Measurements from ENCODE around the gene CMSS1.
A peak's percentile ranks its signal among the peaks of the same experiment; 100 is the strongest.
"Not testable (repeated sequence)": the region's sequence is repeated elsewhere in the genome, so short reads cannot be mapped to it uniquely, and the experiment has no call there.

CMSS1 gene

DNA sequence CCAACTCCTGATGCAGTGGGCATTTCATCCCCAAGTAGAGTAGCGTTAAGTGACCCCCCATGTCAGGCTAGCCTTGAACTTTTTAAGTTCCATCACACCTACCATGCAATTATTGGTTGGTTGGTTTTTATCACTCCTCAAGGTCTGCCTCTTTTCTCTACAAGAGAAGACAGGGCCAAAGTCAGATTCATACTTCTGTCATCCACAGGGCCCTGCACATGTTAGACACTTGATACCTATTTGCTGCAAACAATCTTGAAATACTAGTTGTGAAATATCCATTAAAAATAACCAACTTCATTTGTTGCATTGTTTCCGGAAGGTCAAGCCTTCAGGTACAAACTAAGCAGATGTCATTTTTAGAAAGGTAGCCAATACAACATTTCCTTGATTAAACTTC is 1.2 kb downstream of the CMSS1 start:
- DNase-seq = no peak

DNA sequence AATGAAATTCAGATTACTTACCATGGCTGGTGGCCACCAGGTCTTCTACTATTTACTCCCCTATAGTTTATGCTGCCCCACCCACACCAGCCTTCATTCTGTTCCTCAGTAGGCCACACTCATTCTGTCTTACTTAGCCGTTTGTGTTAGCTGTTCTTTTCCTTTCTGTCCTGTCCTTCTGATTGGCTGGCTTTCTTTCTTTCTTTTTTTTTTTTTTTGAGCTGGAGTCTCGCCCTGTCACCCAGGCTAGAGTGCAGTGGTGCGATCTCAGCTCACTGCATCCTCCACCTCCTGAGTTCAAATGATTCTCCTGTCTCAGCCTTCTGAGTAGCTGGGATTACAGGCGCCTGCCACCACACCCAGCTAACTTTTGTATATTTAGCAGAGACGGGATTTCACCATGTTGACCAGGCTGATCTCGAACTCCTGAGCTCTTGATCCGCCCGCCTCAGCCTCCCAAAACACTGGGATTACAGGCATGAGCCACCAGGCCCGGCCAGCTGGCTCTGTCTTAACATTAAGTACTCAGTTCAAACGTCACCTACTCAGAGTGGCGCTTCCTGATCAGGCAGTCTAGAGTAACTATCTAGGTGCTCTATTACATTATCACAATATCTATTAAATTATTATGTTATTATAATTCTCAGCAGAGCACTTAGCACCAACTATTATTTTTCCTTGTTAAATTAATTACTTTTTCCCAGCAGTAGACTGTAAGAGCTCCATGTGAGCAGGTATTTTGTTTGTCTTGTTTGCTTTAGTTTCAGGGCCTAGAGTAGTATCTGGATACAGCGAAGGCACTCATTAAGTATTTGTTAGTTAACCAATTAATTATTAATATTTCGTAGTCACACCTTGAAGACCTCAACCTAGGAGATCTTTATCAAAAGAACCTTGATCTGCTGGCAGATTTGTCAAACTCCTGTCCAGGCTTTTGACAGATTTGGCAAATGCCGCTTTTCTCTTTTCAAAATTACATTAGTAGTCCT is 6.4 kb downstream of the CMSS1 start:
- DNase-seq = no peak

DNA sequence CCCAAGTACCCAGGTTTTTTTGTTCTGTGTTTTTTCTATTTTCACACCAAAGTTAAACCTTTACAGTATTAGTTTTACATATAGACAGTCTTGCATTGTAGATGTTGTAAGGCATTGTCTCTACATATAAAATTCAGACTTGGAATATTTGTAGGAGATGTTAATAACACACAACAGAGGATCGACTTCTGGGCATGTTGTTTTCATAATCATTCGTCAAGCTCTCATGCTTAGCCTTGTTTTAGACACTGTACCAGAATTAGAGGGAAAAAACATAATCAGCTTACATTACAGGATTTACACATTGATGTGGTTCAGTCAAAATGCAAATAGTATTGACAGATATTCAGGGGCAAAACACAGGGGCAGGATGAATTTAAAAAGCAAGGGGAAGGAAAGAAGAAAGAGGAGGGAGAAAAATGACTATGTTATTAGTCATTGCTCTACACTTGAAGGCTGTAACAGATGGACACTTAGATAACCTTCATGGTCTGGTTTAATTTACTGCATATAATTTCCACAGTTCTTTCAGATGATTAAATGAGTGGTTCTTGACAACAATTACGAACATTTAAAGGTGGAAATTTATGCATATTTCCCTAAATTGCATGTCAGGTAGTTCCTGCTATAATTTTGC is 7.5 kb downstream of the CMSS1 start:
- peak; percentile 62 for DNase-seq

DNA sequence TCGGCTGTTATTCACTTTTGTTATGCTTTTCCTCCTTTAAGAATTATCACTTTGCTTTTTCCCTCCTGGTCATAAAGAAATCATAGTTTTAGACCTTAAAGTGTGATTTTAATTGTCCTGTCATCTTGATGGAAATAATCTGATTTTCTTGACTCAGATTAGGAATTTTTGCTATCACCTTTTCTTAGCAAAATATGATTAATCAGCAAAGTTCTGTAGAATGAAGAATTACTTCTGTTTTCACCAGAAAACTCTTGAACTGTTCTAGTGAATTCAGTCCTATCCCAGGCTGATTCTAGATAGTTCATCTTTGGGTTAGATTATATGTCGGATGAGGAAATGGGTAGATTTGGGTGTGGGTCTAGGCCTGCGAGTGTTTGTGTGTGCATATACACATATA is 12.2 kb downstream of the CMSS1 start:
- DNase-seq = no peak

DNA sequence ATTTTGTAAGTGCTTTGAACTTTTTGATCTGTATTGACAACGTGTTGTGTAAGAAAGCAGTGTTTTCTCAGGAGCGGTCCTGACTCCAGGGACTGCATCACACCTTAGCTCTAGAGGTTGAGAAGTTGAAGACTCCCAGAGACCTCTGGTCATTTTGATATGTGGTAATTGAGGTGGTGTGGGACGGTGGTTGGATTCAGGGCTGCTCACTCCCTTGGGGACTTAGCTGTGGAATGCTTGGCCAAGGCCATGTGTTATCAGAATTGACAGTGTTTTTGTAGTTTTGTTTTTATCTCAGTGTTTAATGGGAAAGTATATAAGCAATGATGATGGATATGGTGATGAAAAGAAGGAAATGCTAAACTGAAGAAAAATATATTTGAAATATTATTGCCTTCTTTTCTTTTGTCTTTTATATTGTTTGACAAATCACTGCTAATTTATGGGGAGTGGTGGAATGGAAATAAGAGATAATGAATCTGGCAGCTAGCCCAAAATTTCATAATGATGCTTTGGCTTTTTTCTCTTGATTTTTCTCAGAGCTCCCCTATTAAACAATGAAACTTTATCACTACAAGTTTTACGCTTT is 16.0 kb downstream of the CMSS1 start:
- DNase-seq = no peak

DNA sequence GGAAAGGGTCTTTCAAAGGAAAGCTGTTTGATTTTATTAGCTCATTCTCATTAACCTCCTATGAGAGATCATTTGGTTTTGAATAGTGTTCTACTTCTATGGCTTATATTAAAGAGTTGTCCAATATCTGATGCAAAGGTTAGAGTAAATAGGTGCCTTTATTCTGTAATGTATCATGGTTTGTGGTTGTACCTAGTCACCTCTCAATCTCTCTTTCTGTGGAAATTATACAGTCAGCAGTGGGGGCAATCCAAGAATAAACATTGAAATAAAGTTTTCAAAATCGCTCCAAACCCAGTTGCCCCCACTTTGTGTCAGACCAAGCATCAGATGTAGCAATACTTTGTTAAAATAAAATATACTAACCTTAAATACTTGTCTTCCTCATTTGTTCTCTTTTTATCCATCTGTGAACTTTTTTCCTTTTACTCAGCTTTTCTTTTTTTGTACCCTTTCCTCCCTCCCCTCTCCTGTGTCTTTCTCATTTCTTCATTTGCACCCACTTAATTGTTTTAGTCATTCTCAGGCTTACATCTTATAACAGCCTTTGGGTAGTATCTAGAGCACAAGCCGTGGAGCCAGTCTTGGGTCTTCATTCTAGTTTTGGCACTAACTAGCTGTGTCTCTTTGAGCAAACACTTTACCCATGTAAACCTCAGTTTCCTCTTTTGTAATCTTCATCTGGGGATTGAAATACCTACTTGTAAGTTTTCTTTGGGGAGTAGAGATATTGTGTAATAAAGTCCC is 16.7 kb downstream of the CMSS1 start:
- DNase-seq = no peak

DNA sequence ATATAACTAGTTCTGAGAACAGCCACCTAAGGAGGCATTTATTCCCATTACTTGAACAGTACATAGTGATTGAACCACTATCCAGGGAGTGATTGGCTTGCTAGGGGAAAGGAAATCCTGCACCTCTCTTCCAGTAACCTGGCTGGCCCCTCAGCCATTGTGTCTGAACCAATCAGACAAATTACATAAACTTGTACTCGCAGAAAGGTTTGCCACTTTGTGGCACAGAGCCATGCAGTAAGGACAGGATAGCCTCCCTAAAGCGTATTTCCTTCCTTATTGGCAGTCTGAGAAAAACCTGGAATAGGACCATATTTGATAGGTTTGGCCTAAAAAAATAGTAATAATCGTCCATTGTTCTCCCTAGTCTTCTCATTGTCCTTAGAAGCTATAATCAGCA is 19.0 kb downstream of the CMSS1 start:
- no peak for DNase-seq

DNA sequence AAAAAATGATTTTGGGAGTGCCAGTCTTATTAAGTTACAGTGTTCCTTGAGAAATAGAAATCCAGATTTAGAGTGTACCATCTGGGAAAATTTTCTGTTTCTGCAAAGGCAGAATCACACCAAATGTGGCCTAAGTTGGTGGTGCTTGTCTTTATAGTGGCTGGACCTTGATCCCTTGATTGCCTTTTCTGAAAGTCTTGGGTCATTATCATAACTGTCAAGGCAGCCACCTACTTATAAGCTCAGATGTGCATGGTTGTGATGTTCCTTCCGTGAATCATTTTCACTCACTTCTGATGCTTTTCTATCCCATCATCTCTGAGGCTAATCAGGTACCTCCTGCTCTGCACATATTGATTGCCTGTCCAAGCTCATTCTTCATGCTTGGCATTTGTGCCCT is 20.1 kb downstream of the CMSS1 start:
- no peak for DNase-seq

DNA sequence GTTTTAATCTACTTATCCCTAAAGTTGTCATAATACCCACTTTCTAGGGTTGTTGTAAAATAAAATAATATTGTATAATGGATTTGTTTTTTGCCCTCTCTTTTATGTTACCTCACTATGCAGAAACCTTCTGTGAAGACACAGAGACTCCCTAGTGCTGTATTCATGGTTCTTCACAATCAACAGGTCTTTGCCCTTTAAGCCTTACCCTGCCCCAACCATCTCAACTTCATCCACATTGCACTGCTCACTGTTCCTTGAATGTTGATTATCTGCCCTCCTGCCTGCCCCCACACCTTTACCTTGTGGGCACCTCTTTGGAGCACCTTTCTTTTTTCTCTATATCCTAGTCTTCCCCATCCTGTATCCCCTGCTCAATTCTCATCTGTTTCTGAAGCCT is 21.1 kb downstream of the CMSS1 start:
- DNase-seq = no peak

DNA sequence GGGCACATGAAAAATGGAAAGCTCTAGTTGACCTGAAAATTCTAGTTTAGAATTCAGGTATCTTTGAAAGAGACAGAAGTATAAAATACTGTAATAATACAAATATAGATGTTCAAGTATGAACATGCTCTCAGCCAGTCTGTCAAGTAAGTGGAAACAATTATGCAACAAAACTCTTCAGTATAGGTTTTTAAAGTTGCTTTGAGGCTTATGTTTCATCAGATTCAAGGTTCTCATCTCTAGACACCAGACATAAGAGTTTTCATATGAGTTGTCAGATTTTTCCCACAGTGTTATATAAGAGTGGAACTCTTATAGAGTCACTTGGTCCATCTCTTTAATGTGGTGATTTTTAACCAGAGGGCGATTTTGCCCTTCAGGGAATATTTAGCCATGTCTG is 22.0 kb downstream of the CMSS1 start:
- DNase-seq = no peak

DNA sequence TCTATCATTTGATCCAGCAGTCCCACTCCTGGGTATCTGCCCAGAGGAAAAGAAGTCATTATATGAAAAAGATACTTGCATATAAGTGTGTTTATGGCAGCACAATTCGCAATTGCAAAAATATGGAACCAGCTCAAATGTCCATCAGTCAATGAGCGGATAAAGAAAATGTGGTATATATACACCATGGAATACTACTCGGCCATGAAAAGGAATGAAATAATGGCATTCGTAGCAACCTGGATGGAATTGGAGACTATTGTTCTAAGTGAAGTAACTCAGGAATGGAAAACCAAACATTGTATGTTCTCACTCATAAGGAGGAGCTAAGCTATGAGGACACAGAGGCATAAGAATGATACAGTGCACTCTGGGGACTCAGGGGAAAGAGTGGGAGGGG is 24.3 kb downstream of the CMSS1 start:
- DNase-seq = not testable (repeated sequence)

DNA sequence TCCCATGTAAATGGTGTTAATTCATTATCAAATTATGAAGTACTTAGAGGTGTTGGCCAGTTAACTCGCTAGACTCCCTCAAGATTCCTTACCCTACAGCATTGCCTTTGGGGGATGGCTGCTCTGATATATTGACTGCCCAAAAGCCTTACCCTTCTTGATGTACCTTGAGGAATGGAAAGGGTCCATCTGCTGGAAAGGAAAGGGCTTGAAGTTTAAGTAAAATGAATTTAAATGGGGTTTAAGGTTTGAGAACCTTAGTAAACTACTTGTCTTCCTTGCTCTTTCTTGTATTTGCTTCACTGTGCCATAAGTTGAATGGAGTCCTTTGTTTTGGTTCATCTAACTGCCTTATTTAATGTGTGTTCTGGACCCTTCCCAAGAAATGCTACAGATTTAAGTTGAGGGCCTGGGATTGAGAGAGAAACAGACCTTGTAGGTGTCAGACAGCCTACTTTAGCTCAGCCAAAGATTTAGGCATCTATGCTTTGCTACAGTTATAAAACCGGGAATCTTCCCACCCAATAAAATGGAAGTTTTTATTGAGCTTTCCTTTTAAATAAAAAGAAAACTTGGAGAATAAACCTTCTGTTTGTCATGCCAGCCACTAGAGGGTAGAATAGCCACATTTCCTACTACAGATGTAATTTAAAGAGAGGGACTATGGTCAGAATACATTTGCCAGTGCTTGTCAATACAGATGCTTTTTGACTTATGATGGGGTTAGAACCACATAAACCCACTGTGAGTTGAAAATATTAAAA is 25.3 kb downstream of the CMSS1 start:
- peak; percentile 66 for DNase-seq

DNA sequence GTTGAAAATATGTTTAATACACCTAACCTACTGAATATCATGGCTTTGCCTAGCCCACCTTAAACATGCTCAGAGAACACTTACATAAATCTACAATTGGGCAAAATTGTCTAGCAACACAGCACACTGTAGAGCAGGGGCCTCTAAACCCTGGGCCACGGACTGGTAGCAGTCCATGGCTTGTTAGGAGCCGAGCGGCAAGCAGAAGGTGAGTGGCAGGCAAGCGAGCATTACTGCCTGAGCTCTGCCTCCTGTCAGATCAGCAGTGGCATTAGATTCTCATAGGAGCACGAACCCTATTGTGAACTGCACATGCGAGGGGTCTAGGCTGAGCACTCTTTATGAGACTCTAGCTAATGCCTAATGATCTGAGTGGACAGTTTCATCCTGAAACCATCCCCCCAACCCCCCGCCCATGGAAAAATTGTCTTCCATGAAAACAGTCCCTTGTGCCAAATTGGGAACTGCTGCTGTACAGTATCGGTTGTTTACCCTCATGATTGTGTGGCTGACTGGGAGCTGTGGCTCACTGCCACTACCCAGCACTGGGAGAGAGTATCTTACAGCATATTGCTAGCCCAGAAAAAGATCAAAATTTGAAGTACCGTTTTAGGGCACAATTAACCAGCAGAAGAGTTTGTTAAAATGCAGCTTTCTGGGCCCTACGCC is 26.1 kb downstream of the CMSS1 start:
- DNase-seq = no peak

DNA sequence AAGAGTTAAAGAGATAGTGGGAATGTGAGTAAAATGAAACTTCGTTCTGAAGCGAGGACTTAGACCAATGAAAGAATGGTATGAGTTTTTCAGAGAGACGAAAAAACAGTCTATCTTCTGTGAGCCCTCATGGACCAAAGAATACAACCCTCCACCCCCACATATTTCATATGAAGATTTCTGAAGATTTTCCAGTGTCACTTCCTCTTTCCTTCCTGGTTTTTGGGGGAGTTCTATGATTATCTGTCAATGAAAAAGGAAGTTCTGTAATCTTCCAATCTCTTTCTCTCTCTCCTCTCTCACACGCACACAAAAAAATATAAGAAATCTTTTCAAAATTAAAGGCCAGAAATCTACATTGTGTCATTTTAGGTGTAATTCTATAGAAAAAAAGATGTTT is 27.7 kb downstream of the CMSS1 start:
- peak; percentile 90 for DNase-seq

DNA sequence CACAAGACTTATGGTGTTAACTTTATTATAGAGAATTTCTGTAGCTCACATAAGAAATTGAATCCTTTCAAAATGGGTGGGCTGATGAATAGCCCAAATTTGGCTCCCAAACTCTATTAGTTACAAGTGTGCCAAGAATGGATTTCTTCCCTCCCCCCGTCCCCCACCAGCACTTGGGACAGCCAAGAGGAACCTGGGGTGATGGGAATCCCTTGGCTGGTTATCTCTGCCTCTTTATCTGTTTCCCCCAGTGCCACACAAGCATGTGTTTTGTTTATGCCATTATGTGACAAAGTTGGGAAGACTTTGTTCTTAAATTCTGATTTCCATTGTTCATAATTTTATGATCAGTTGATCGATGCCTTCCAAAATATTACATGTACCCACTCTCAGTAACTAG is 28.3 kb downstream of the CMSS1 start:
- DNase-seq = peak; percentile 57

DNA sequence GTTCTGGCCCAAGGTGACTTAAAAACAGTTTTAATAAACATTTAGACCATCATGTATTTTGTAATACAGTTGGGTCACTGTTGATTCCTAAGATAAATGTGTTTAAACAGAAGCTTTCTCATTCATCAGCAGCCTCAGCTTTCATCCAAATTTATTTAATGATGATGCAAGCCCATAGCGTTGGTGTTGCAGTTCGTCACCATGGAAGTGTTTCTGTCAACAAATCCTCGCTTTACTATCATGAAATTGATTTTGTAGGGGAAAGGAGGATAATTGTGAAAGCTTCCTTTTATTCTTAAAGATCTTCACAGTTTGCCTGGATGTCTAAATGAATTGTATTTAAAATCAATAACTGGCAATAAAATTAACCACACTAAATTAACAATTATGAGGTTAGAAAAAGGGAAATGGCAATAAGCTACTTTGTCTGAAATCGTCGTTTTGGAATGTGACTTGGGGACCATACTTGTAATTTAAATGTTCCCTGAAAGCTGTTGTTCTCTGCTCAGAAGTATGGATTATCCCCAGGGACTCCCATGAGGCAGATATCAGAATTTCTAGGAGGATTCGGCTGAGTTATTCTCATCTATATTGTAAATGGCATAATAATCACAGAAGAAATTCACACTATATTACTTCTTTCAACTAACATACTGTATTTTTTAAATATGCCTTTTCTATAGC is 29.0 kb downstream of the CMSS1 start:
- peak; percentile 33 for DNase-seq

DNA sequence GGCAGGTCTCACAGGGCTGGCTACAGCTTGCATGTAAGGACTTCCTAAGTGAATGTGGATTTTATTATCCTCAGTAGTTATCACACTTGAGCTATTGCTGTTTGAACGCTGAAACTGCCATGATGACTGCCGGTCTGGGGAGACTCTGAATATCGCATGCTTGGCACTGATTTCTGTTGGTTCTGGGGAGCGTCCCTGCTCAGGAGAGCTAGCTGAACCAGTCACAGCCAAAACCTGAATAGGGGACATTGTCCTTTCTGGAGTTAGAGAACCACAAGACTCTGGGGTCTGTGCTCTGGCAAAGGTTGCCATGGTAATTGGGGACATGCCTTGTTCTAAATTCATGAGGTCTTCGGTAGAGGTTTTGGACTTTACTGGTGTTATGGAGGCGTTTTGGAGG is 30.8 kb downstream of the CMSS1 start:
- DNase-seq = no peak

DNA sequence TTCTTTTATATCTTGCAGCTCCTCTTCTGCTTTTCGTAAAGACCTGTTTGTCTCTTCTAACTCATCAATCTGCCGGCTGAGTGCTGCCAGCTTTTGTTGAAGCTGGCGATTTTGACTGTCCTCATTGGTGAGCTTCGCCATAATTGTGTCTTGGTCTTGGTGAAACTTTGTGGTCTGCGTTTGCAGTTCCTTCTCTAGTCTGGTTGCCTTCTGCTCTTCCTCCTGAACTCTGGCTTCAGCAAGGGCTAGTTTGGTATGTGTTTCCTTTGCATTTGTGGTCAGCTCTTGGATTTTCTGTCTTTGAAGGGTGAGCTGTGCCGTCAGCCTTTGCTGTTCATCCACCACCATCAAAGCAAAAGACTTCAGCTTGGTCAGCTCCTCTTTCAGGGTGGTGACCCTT is 32.9 kb downstream of the CMSS1 start:
- DNase-seq = no peak

DNA sequence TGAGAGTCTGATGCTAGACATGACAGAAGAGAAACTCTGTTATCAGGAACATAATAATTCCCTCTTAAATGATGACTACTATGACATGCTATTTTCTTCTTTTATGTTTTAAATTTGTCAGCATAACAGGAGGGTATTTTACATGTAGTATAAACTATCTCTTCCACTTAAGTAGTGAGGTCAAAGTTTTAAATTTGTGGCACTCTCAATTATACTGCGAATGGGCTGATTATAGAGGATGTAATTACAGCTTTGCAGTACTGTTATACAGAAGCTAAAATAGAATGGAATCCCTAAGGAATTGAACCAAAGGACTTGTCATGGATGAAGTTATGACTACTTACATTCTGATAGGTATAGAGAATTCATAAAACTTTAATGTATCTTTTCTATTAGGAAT is 34.3 kb downstream of the CMSS1 start:
- DNase-seq = no peak

DNA sequence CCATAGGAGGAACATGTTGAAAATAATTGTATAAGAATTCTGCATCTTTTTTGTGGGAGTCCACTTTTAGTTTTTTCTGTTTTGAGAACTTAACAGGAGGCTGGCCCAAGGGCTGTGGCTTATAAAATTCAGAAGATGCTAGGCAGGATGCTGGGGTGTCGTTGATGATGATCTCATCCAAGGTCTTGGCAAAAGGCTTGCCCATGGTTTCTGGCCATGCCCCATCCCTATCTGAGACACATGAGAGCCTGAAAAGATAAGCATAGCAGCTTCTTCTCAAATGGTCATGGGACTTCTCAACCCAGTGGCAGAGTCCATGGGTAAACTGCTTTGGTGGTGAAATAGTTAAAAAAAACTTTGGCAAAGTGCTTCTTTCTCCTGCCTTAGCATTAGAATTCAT is 35.2 kb downstream of the CMSS1 start:
- DNase-seq = no peak

DNA sequence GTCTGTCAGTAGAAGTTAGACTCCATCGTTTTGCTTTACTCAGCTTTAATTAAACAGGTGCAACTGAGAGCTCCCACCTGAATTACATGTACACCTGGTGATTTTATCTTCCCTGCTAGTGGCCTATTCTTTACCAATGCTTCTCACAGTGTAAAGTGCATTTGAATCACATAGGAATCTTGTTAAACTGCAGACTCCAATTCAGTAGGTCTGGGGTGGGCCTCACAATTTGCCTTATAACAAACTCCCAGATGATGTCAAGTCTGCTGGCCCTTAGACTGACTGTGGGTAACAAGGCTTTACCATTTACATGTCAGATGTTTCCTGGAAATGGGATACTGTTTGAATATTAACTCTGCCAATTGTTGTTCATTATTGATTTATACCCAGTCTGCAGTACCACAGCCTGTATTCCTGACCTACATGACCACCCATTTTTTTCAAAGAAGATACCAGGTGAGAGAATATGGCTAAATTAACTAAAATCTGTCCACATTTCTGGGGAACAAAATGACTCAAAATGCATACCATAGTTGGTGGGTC is 37.2 kb downstream of the CMSS1 start:
- DNase-seq = no peak

Measured in OCI-M1 (cell line).